Activated B cell treated with CpG ODN at 0.5 μM for 24 hours (primary cell): ENCODE results near the gene ALDOB. TPM values are rescaled to one million over a fixed set of nuclear protein-coding genes. Genes with fewer than 3 reads are reported as not detected.

Source experiments
- ATAC-seq: fragments of 200-7000 bp; cut with Tn5 transposase; one replicate; pipeline ENCODE4 v1.10.0; 2021; ENCODE audit warnings: low read depth, mild to moderate bottlenecking, moderate library complexity
- CTCF ChIA-PET: fragments of 350-600 bp; sonication (Branson Sonifier 250); formaldehyde crosslinking; loops from one replicate; lab custom pipeline; 2021; ENCODE audit warnings: antibody characterized with exemption; lab: Charles Lee
- POLR2A ChIA-PET: fragments of 350-600 bp; sonication (Branson Sonifier 250); formaldehyde crosslinking; loops from one replicate; lab custom pipeline; 2021; ENCODE audit warnings: antibody characterized with exemption; lab: Charles Lee
- DNase-seq: peaks from one replicate; pipeline ENCODE4 v3.0.0; 2022
- H3K27ac Mint-ChIP-seq: one replicate; pipeline ENCODE4 v1.8.0; 2020; ENCODE audit warnings: mixed read lengths
- H3K27me3 Mint-ChIP-seq: one replicate; pipeline ENCODE4 v1.8.0; 2021; ENCODE audit warnings: mixed read lengths
- H3K36me3 Mint-ChIP-seq: one replicate; pipeline ENCODE4 v1.8.0; 2021; ENCODE audit warnings: low read depth, mixed read lengths
- H3K4me1 Mint-ChIP-seq: one replicate; pipeline ENCODE4 v1.8.0; 2021; ENCODE audit warnings: mixed read lengths
- H3K4me3 Mint-ChIP-seq: one replicate; pipeline ENCODE4 v1.8.0; 2020; ENCODE audit warnings: mild to moderate bottlenecking, mixed read lengths
- H3K9me3 Mint-ChIP-seq: one replicate; pipeline ENCODE4 v1.8.0; 2020; ENCODE audit warnings: mixed read lengths
- CTCF ChIP-seq: fragments of 200-600 bp; IDR thresholded peaks from one replicate; pipeline ENCODE4 v1.8.0; 2022; ENCODE audit warnings: antibody characterized with exemption, mild to moderate bottlenecking
- intact Hi-C: fragments of 100-400 bp; cut with micrococcal nuclease; formaldehyde crosslinking; loops from one replicate; pipeline ENCODE4 v1.15.1; 2024
- total RNA-seq: library from RNA; stranded (reverse); gene quantifications from 2 replicates; pipeline ENCODE4 v1.2.3, GENCODE V29; 2022

ALDOB gene
- total RNA-seq, 1 donor from 2014 or later: not detected

DNA sequence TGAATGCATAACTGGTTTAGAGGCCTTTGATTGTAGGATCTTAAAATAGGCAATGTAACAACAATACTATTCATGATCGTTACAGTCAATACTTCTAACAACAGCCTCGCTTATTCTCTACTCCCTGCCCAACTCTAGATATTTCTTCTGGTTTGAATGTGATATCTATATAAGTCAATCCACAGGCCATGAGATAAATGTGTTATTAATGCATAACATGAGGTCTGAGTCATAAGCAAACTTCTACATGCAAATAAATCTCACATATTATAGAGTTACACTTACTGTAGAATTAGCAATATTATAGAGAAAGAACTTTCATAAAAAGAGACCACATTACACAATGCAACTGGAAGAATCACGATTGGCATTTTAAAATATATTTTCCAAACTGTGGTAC is 2.9 kb upstream of the ALDOB start:
- no peak for ATAC-seq
- TF ChIP-seq CTCF: no peak
- no peaks in the 10 kb centered on the region for H3K4me1 Mint-ChIP-seq
- H3K36me3 Mint-ChIP-seq: no peaks in the 10 kb centered on the region
- DNase-seq: no peak
- intact Hi-C loops: no loop called here
- ChIA-PET POLR2A (no interaction called here), CTCF (no interaction called here)
- peaks cover 21% of the 10 kb centered on the region for H3K27me3 Mint-ChIP-seq
- no peak overlapping the region for H3K27ac Mint-ChIP-seq
- H3K4me3 Mint-ChIP-seq: no peak overlapping the region
- no peaks in the 10 kb centered on the region for H3K9me3 Mint-ChIP-seq

- DNase-seq: no peak
- Mint-ChIP-seq H3K4me3 (no peak overlapping the region), H3K27ac (no peak overlapping the region), H3K27me3 (peaks cover 14% of the 10 kb centered on the region), H3K36me3 (no peaks in the 10 kb centered on the region), H3K4me1 (no peaks in the 10 kb centered on the region), H3K9me3 (no peaks in the 10 kb centered on the region)
- intact Hi-C loops: no loop called here
- TF ChIP-seq CTCF: no peak
- no peak for ATAC-seq
- POLR2A ChIA-PET: no interaction called here
- CTCF ChIA-PET: no interaction called here
Observed at GRCh38 chr9:101437806-101438232, 2.2 kb upstream of the ALDOB start.

DNA sequence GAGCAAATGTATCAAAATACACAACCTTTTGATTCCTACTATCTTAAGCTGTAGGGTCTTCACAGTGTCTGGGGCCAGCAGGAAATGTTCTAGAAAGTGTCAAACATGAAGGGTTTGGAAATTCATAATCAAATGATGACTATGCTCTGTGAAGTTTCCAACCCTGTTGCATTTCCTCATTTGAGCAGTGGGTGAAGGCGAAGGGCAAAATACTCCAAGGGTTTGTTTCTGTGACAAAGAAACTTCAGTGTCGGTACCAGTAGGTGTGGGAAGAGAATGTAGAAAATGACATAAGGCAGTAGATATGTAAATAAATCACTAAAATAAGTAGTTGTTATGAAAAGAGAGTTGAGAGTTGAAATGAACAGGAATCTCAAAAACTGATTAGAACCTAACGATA is 576 bp downstream of the ALDOB start:
- Mint-ChIP-seq H3K27me3 (peaks cover 13% of the 10 kb centered on the region), H3K4me3 (no peak overlapping the region), H3K9me3 (no peaks in the 10 kb centered on the region), H3K4me1 (no peaks in the 10 kb centered on the region), H3K36me3 (no peaks in the 10 kb centered on the region), H3K27ac (no peak overlapping the region)
- ChIA-PET POLR2A (no interaction called here), CTCF (no interaction called here)
- ATAC-seq (no peak), DNase-seq (no peak)
- intact Hi-C loops: no loop called here
- TF ChIP-seq CTCF: no peak

- Mint-ChIP-seq H3K36me3 (no peaks in the 10 kb centered on the region), H3K27ac (no peak overlapping the region), H3K4me3 (no peak overlapping the region), H3K9me3 (no peaks in the 10 kb centered on the region), H3K27me3 (peaks cover 11% of the 10 kb centered on the region), H3K4me1 (peaks cover 4% of the 10 kb centered on the region)
- no peak for TF ChIP-seq CTCF
- DNase-seq: no peak
- POLR2A ChIA-PET: no interaction called here
- intact Hi-C loops: no loop called here
- no peak for ATAC-seq
- CTCF ChIA-PET: no interaction called here
Observed at GRCh38 chr9:101433229-101433628, 2.3 kb downstream of the ALDOB start.

DNA sequence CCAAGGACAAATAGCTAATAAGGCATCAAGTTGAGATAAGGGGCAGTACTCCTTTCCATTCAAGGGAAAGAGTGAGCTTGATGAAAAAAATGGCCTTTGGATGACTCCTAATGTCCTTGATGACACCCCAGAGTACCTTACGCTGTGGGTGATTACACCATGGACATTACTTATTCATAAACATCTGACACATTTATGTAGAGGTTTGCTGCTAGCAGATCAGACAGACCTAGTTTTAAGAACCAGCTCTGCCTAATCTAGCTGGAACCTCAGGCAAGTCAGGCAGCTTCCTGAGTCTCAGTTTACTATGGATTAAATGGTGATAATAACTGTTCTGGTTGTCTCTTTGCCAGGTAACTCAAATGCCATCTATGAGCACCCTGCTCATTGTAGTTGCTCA is 2.8 kb downstream of the ALDOB start:
- CTCF ChIA-PET: no interaction called here
- Mint-ChIP-seq H3K27me3 (peaks cover 11% of the 10 kb centered on the region), H3K9me3 (no peaks in the 10 kb centered on the region), H3K27ac (no peak overlapping the region), H3K36me3 (no peaks in the 10 kb centered on the region), H3K4me1 (peaks cover 9% of the 10 kb centered on the region), H3K4me3 (no peak overlapping the region)
- no peak for TF ChIP-seq CTCF
- ATAC-seq (no peak), DNase-seq (no peak)
- POLR2A ChIA-PET: no interaction called here
- intact Hi-C loops: no loop called here
